Measurements from ENCODE around the gene RXRA. TPM values are rescaled to one million over a fixed set of nuclear protein-coding genes. Genes with fewer than 3 reads are reported as not detected.
A peak's percentile ranks its signal among the peaks of the same experiment; 100 is the strongest.

The RXRA gene
- polyA plus RNA-seq, 3 donors: 15.8 to 91.0 (median 23.2) TPM

DNA sequence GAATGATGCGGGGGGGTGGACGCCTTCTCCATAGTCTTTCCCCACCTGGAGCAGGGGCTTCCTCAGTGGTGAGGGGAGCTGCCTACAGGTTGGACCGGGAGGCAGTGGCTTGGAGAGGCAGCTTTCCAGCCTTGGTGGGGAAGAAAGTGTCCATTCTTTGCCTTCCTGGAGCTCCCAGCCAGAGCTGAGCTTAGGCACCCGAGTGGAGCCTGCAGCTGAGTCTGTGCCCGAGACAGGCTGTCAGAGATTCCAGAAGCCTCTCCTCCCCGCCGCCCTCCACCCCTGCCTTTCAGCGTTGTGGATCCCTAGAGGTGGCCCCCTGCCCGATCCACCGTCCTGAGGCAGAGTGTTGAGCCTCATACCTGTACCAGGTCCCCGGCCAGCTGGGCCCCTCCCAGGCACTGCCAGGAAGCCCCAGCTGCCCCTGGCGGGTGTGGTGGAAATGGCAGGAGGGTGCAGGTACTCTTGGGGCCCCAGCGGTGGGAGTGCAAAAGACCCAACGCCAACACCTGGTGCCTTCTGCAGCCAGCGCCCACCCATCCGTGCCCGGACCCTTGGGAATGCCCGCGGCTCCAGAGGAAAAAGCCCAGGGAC, 112.0 kb downstream of the RXRA start:
- Mint-ChIP-seq H3K9me3 (no peaks in the 10 kb centered on the region), H3K27ac (no peak overlapping the region), H3K36me3 (peaks cover 40 to 60% of the 10 kb centered on the region in 2 donors), H3K4me3 (no peak overlapping the region), H3K4me1 (peaks cover 49% of the 10 kb centered on the region), H3K27me3 (ENCODE audit: low read depth in 3 of 3) (peaks cover 0 to 17% (median 7%) of the 10 kb centered on the region in 3 donors)
- TF ChIP-seq CTCF (IDR thresholded peaks at IDR 0.05): no peak
- Histone ChIP-seq H3K4me1 (ENCODE audit: control insufficient read depth in 1 of 2, insufficient read depth in 2 of 2, low read length in 2 of 2) (peaks cover 43 to 60% of the 10 kb centered on the region in 2 donors), H3K27me3 (ENCODE audit: control insufficient read depth in 2 of 2, insufficient read depth in 2 of 2, low read length in 2 of 2) (no peaks in the 10 kb centered on the region), H3K9ac (ENCODE audit: insufficient read depth, low read length, poor library complexity, severe bottlenecking) (no peak overlapping the region), H3K9me3 (replicated peaks in 1 of 2; ENCODE audit: control insufficient read depth in 1 of 2, insufficient read depth in 1 of 2, low read length in 2 of 2) (no peaks in the 10 kb centered on the region), H3K4me3 (replicated peaks in 1 of 3; ENCODE audit: low read depth in 2 of 3, low read length in 3 of 3) (no peak overlapping the region), H2AFZ (ENCODE audit: insufficient read depth, low read depth, low read length, poor library complexity, severe bottlenecking) (no peak overlapping the region), H3K36me3 (replicated peaks in 1 of 2; ENCODE audit: control insufficient read depth in 1 of 2, insufficient read depth in 2 of 2, low read length in 2 of 2) (peaks cover 53 to 57% of the 10 kb centered on the region in 2 donors), H3K27ac (ENCODE audit: low read depth in 1 of 2, low read length in 2 of 2) (no peak overlapping the region), H4K20me1 (ENCODE audit: insufficient read depth, low read length) (peaks cover 100% of the 10 kb centered on the region), H3K79me2 (ENCODE audit: insufficient read depth, low read length) (no peaks in the 10 kb centered on the region), H3K4me2 (replicated peaks; ENCODE audit: extremely low read depth, low read length, poor library complexity, severe bottlenecking) (no peak overlapping the region)
- intact Hi-C loops (cut with micrococcal nuclease): no loop called here
- no peak for DNase-seq
- WGBS (ENCODE audit: insufficient coverage): 91% methylated on average over 17 of the region's 19 CpGs

- peaks cover 42 to 46% of the 10 kb centered on the region in 2 donors for H3K36me3 ChIP-seq (replicated peaks in 1 of 2; ENCODE audit: control insufficient read depth in 1 of 2, insufficient read depth in 2 of 2, low read length in 2 of 2)
- no peak for DNase-seq
- peaks cover 56% of the 10 kb centered on the region for H3K4me1 Mint-ChIP-seq
- H3K9me3 ChIP-seq (replicated peaks in 1 of 2; ENCODE audit: control insufficient read depth in 1 of 2, insufficient read depth in 1 of 2, low read length in 2 of 2): no peaks in the 10 kb centered on the region
- peaks cover 51 to 69% of the 10 kb centered on the region in 2 donors for H3K4me1 ChIP-seq (ENCODE audit: control insufficient read depth in 1 of 2, insufficient read depth in 2 of 2, low read length in 2 of 2)
- H3K4me3 Mint-ChIP-seq: peak overlapping the region in 1 of 2 donors; percentile 57
- peak overlapping the region; percentile 8 for H3K4me2 ChIP-seq (replicated peaks; ENCODE audit: extremely low read depth, low read length, poor library complexity, severe bottlenecking)
- H3K27me3 Mint-ChIP-seq (ENCODE audit: low read depth in 3 of 3): peaks cover 0 to 17% (median 7%) of the 10 kb centered on the region in 3 donors
- H3K27me3 ChIP-seq (ENCODE audit: control insufficient read depth in 2 of 2, insufficient read depth in 2 of 2, low read length in 2 of 2): no peaks in the 10 kb centered on the region
- no peak overlapping the region for H3K4me3 ChIP-seq (replicated peaks in 1 of 3; ENCODE audit: low read depth in 2 of 3, low read length in 3 of 3)
- peaks cover 90% of the 10 kb centered on the region for H4K20me1 ChIP-seq (ENCODE audit: insufficient read depth, low read length)
- no peak for TF ChIP-seq CTCF (IDR thresholded peaks at IDR 0.05)
- H2AFZ ChIP-seq (ENCODE audit: insufficient read depth, low read depth, low read length, poor library complexity, severe bottlenecking): no peak overlapping the region
- H3K27ac ChIP-seq (ENCODE audit: low read depth in 1 of 2, low read length in 2 of 2): no peak overlapping the region
- H3K9me3 Mint-ChIP-seq: peaks cover 0 to 4% (median 2%) of the 10 kb centered on the region in 7 donors
- H3K9ac ChIP-seq (ENCODE audit: insufficient read depth, low read length, poor library complexity, severe bottlenecking): no peak overlapping the region
- H3K79me2 ChIP-seq (ENCODE audit: insufficient read depth, low read length): no peaks in the 10 kb centered on the region
- peak overlapping the region in 2 of 7 donors; percentile 58 to 60 for H3K27ac Mint-ChIP-seq
- peaks cover 32 to 50% of the 10 kb centered on the region in 2 donors for H3K36me3 Mint-ChIP-seq
- WGBS (ENCODE audit: insufficient coverage): 99% methylated on average over 15 of the region's 23 CpGs
- intact Hi-C loops (cut with micrococcal nuclease): no loop called here
Observed at GRCh38 chr9:134439368-134439784, 113.1 kb downstream of the RXRA start.
